ENCODE data around the gene CHRNA5.

Gene CHRNA5

DNA sequence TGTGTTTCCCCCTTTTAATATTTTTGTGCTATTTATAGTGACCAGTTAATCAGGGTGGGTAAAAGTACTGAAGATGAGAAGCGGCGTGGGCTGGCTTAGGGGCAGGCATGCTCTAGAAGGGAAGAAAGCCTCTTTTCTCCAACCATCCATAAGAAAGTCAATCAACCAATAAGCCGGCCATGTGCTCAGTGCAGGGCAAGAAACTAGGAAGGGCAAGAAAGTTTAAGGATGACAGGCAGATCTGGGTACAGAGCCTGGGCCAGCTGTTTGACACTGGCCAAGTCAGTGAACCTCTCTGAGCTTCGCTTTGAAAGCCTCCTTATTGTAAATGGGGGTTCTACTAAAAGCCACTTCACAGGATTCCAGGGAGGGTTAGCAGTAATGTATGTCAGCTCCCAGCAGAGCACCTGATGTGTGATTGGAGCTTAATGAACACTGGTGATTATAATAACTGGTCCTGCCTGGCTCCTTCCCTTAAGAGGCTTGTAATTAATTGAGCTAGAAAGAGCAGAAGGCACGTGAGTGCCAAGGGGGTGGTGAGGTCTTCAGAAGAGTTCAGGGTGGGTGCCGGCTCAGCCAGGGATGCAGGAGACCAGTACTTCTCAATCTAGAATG, 61.2 kb downstream of the CHRNA5 start:
- Mint-ChIP-seq H3K27ac (ENCODE audit: low read depth) (no peak overlapping the region), H3K9me3 (no peaks in the 10 kb centered on the region), H3K4me1 (no peaks in the 10 kb centered on the region), H3K36me3 (ENCODE audit: insufficient read depth) (no peaks in the 10 kb centered on the region), H3K27me3 (peaks cover 63% of the 10 kb centered on the region), H3K4me3 (no peak overlapping the region)
- DNase-seq (ENCODE audit: low spot score in 2 of 2): no peak
- no peak for ATAC-seq (replicated peaks; ENCODE audit: extremely low read depth, poor library complexity, severe bottlenecking)

GRCh38 chr15:78627348-78627747, 62.0 kb downstream of the CHRNA5 start:
- DNase-seq (ENCODE audit: low spot score in 2 of 2) (no peak), ATAC-seq (replicated peaks; ENCODE audit: extremely low read depth, poor library complexity, severe bottlenecking) (no peak)
- peaks cover 54% of the 10 kb centered on the region for H3K27me3 Mint-ChIP-seq
- no peak overlapping the region for H3K27ac Mint-ChIP-seq (ENCODE audit: low read depth)
- no peaks in the 10 kb centered on the region for H3K9me3 Mint-ChIP-seq
- no peak overlapping the region for H3K4me3 Mint-ChIP-seq
- H3K36me3 Mint-ChIP-seq (ENCODE audit: insufficient read depth): no peaks in the 10 kb centered on the region
- H3K4me1 Mint-ChIP-seq: no peaks in the 10 kb centered on the region

- Mint-ChIP-seq H3K9me3 (no peaks in the 10 kb centered on the region), H3K27ac (ENCODE audit: low read depth) (no peak overlapping the region), H3K4me1 (no peaks in the 10 kb centered on the region), H3K36me3 (ENCODE audit: insufficient read depth) (no peaks in the 10 kb centered on the region), H3K4me3 (no peak overlapping the region), H3K27me3 (peaks cover 51% of the 10 kb centered on the region)
- ATAC-seq (replicated peaks; ENCODE audit: extremely low read depth, poor library complexity, severe bottlenecking) (no peak), DNase-seq (ENCODE audit: low spot score in 2 of 2) (no peak)
These were observed 62.9 kb downstream of the CHRNA5 start for GRCh38 chr15:78628227-78628626.

DNA sequence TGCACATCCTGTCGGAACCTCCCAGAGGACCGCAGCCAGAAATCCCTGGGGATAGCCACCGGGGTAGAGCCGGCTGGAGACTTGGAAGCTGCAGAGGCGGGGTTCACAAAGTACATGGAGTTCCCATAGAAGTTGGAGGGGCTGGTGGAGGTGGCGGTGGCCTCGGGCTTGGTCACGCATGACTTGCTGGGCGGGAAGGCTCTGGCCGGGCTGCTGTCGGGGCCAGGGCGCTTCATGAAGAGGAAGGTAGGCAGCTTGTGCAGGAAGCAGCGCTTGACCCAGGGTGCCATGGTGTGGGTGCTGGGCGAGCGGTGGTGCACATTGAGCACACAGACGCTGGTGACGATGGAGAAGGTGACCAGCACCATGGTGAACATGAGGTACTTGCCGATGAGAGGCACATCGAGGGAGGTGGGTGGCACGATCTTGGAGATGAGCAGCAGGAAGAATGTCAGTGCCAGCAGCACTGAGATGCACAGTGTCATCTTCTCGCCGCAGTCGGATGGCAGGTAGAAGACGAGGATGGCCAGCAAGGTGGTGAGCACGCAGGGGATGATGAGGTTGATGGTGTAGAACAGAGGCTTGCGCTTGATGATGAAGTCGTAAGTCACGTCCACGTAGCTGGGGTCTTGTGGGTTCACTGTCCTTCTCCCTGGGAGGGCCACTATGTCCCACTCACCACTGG, 63.9 kb downstream of the CHRNA5 start:
- H3K4me1 Mint-ChIP-seq: no peaks in the 10 kb centered on the region
- DNase-seq (ENCODE audit: low spot score in 2 of 2) (no peak), ATAC-seq (replicated peaks; ENCODE audit: extremely low read depth, poor library complexity, severe bottlenecking) (no peak)
- no peak overlapping the region for H3K4me3 Mint-ChIP-seq
- H3K27ac Mint-ChIP-seq (ENCODE audit: low read depth): no peak overlapping the region
- peaks cover 46% of the 10 kb centered on the region for H3K27me3 Mint-ChIP-seq
- no peaks in the 10 kb centered on the region for H3K36me3 Mint-ChIP-seq (ENCODE audit: insufficient read depth)
- H3K9me3 Mint-ChIP-seq: peaks cover 6% of the 10 kb centered on the region

- no peaks in the 10 kb centered on the region for H3K4me1 Mint-ChIP-seq
- no peak overlapping the region for H3K27ac Mint-ChIP-seq (ENCODE audit: low read depth)
- no peak for DNase-seq (ENCODE audit: low spot score in 2 of 2)
- H3K36me3 Mint-ChIP-seq (ENCODE audit: insufficient read depth): no peaks in the 10 kb centered on the region
- peaks cover 6% of the 10 kb centered on the region for H3K9me3 Mint-ChIP-seq
- H3K27me3 Mint-ChIP-seq: peaks cover 41% of the 10 kb centered on the region
- no peak overlapping the region for H3K4me3 Mint-ChIP-seq
- ATAC-seq (replicated peaks; ENCODE audit: extremely low read depth, poor library complexity, severe bottlenecking): no peak
These were observed 64.4 kb downstream of the CHRNA5 start for GRCh38 chr15:78629716-78630065.

- H3K4me1 Mint-ChIP-seq: no peaks in the 10 kb centered on the region
These were observed 65.7 kb downstream of the CHRNA5 start for GRCh38 chr15:78630886-78631633.

GRCh38 chr15:78633348-78633747, 68.0 kb downstream of the CHRNA5 start:
- no peaks in the 10 kb centered on the region for H3K4me1 Mint-ChIP-seq
- peaks cover 30% of the 10 kb centered on the region for H3K27me3 Mint-ChIP-seq
- no peak overlapping the region for H3K27ac Mint-ChIP-seq (ENCODE audit: low read depth)
- no peak for ATAC-seq (replicated peaks; ENCODE audit: extremely low read depth, poor library complexity, severe bottlenecking)
- no peak for DNase-seq (ENCODE audit: low spot score in 2 of 2)
- no peak overlapping the region for H3K4me3 Mint-ChIP-seq
- peaks cover 6% of the 10 kb centered on the region for H3K9me3 Mint-ChIP-seq
- no peaks in the 10 kb centered on the region for H3K36me3 Mint-ChIP-seq (ENCODE audit: insufficient read depth)

More at GRCh38 chr15:78630886-78631633, 65.7 kb downstream of the CHRNA5 start:
- Mint-ChIP-seq H3K4me3 (no peak overlapping the region), H3K27me3 (peaks cover 35% of the 10 kb centered on the region), H3K9me3 (peaks cover 6% of the 10 kb centered on the region), H3K27ac (ENCODE audit: low read depth) (no peak overlapping the region), H3K36me3 (ENCODE audit: insufficient read depth) (no peaks in the 10 kb centered on the region)
- no peak for DNase-seq (ENCODE audit: low spot score in 2 of 2)
- ATAC-seq (replicated peaks; ENCODE audit: extremely low read depth, poor library complexity, severe bottlenecking): no peak

DNA sequence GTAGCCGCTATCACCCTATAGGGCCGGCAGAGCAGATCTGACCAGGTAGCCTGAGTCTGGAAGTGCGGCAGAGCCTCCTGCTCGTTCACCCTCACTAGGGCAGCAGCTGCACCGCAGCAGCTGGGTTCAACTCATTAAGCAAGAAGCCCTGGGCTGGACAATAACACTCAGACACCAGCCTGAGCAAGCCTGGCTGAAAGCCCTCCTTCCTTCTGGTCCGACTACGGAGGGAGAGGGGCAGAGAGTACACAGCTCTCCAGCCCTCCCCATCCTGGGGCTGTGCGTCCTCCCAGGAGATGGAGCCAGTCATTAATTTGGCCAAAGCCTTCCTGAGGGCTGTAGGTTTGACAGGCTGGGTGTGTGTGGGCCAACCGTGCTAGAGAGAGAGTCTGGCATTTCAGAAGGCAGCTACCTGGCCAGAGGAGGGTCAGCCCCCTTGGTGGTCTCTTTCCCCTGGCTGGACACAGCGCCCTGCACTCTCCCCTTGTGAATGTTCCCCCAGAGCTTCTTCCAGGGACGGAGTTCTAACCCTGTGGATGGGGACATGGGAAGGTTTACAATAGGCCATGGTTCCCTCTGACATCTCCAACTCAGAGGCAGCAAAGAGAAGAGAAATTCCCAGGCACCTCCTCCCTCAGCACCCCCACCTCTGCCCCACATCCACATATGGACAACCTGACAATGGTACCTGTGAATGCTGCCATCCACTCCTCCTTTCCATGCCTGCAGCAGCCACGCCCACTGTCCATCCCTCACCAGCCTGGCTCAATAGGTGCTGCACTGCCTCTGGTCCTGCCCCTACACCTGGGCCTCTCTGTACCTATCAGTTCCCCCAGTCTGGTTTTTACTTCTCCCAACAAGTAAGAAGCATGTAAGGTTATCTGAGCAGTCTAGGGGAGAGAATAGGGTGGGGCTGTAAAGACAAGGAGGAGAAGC, 69.2 kb downstream of the CHRNA5 start:
- Mint-ChIP-seq H3K27me3 (peaks cover 28% of the 10 kb centered on the region), H3K4me3 (no peak overlapping the region), H3K27ac (ENCODE audit: low read depth) (no peak overlapping the region), H3K4me1 (no peaks in the 10 kb centered on the region), H3K9me3 (peaks cover 6% of the 10 kb centered on the region), H3K36me3 (ENCODE audit: insufficient read depth) (no peaks in the 10 kb centered on the region)
- ATAC-seq (replicated peaks; ENCODE audit: extremely low read depth, poor library complexity, severe bottlenecking) (no peak), DNase-seq (ENCODE audit: low spot score in 2 of 2) (no peak)

DNA sequence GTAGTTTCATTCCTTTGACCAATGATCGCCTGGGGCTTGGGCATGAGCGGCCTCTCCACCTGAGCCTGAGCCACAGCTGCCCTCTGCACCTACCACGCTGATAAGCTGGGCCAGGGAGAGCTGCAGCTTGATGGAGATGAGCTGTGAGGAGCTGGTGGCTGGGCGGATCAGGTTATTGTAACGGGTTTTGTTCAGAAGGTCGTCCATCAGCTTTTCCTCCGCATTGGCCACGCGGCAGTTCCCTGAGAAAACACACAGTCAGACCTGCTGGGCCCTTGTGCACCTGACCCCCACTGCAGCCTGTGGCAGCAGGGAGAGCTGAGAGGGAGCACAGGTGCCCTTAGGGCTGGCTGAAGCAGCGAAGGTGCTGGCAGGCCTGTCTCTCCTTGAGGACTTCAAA, 70.0 kb downstream of the CHRNA5 start:
- Mint-ChIP-seq H3K4me3 (no peak overlapping the region), H3K9me3 (peaks cover 6% of the 10 kb centered on the region), H3K36me3 (ENCODE audit: insufficient read depth) (no peaks in the 10 kb centered on the region), H3K27me3 (peaks cover 28% of the 10 kb centered on the region), H3K27ac (ENCODE audit: low read depth) (no peak overlapping the region), H3K4me1 (no peaks in the 10 kb centered on the region)
- DNase-seq (ENCODE audit: low spot score in 2 of 2) (no peak), ATAC-seq (replicated peaks; ENCODE audit: extremely low read depth, poor library complexity, severe bottlenecking) (no peak)

DNA sequence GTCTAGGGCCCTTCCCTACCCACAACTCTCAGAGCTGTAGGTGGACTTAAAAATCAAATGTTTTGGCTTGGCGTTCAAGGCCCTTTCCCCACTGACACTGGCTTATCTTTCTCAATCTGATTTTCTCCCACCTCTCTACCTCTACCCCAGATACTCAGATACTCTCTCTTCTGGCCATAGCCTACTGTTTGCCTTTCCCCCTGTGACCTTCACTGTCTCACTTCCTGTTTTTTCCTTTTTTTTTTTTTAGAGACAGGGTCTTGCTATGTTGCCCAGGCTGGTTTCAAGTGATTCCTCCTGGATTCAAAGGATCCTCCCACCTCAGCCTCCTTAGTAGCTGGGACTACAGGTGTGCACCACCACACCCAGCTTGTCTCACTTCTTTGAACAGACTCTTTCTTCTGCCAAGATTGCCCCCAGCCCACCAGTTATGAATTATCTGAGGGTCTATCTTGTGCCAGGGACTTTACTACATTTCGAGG, 71.1 kb downstream of the CHRNA5 start:
- no peak overlapping the region for H3K27ac Mint-ChIP-seq (ENCODE audit: low read depth)

DNA sequence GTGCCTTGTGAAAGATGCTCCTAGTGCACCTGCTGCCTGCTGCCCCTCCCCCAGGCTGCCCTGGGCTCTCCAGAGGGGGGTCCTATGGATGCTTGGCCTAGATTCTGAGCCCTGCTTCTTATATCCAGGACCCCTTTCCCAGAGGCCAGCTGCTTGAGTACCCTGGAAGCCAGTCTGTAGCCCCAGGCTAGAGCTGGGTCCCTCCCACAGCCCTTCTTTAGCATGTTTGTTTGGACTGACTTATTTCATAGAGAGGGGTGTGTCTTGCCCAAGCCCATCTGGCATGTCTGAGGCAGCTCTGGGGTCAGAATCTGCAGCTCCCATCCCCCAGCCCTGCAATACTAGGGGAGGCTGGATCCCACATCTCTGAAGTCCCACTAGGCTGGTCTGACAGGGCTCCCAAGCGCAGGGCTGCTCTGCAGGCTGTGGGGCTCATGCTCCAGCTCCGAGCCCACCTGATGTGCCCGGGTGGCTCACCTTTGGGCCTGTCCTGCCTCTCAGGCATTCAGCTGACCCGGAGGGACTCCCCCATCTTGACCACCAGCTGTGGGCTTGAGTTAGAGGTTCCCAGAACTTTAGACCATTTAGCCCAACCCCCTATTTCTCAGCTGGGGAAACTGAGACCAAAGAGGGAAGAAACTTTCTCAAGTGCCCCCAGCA, 72.6 kb downstream of the CHRNA5 start:
- Mint-ChIP-seq H3K4me1 (peaks cover 9% of the 10 kb centered on the region), H3K9me3 (peaks cover 6% of the 10 kb centered on the region), H3K27me3 (peaks cover 38% of the 10 kb centered on the region), H3K4me3 (no peak overlapping the region), H3K27ac (ENCODE audit: low read depth) (no peak overlapping the region), H3K36me3 (ENCODE audit: insufficient read depth) (no peaks in the 10 kb centered on the region)
- DNase-seq (ENCODE audit: low spot score in 2 of 2) (no peak), ATAC-seq (replicated peaks; ENCODE audit: extremely low read depth, poor library complexity, severe bottlenecking) (no peak)

More for the DNA sequence above, 71.1 kb downstream of the CHRNA5 start:
- ATAC-seq (replicated peaks; ENCODE audit: extremely low read depth, poor library complexity, severe bottlenecking): no peak
- Mint-ChIP-seq H3K4me1 (peaks cover 3% of the 10 kb centered on the region), H3K9me3 (peaks cover 6% of the 10 kb centered on the region), H3K4me3 (no peak overlapping the region), H3K36me3 (ENCODE audit: insufficient read depth) (no peaks in the 10 kb centered on the region), H3K27me3 (peaks cover 33% of the 10 kb centered on the region)
- DNase-seq (ENCODE audit: low spot score in 2 of 2): no peak
